HG02763 (cell line): Measurements from ENCODE around the gene ACLY.
"Not testable (repeated sequence)": the region's sequence is repeated elsewhere in the genome, so short reads cannot be mapped to it uniquely, and the experiment has no call there.

ENCODE experiments used
- ATAC-seq: cut with Tn5 transposase; IDR thresholded peaks from one replicate; pipeline ENCODE4 v1.9.1; 2021; ENCODE audit warnings: mild to moderate bottlenecking, moderate library complexity; ENCODE audit not compliant: unreplicated experiment

The ACLY gene

GRCh38 chr17:41912925-41913324 lies 5.8 kb downstream of the ACLY start:
- no peak for ATAC-seq

GRCh38 chr17:41910701-41911391 lies 7.9 kb downstream of the ACLY start:
- ATAC-seq = no peak

- no peak for ATAC-seq
Measured at GRCh38 chr17:41909088-41909487, 9.7 kb downstream of the ACLY start.

- ATAC-seq = no peak
Measured at GRCh38 chr17:41907633-41908539, 10.9 kb downstream of the ACLY start.

GRCh38 chr17:41907185-41907556 lies 11.6 kb downstream of the ACLY start:
- ATAC-seq = no peak

GRCh38 chr17:41906465-41907184 lies 12.1 kb downstream of the ACLY start:
- ATAC-seq = no peak

- no peak for ATAC-seq
Measured at GRCh38 chr17:41905172-41905571, 13.6 kb downstream of the ACLY start.

GRCh38 chr17:41904242-41904841 lies 14.4 kb downstream of the ACLY start:
- no peak for ATAC-seq

GRCh38 chr17:41901646-41902045 lies 17.1 kb downstream of the ACLY start:
- no peak for ATAC-seq

- ATAC-seq = no peak
Measured at GRCh38 chr17:41896726-41897125, 22.0 kb downstream of the ACLY start.

GRCh38 chr17:41895617-41896016 lies 23.1 kb downstream of the ACLY start:
- no peak for ATAC-seq

- no peak for ATAC-seq
Measured at GRCh38 chr17:41894791-41895331, 23.9 kb downstream of the ACLY start.

GRCh38 chr17:41893384-41893783 lies 25.4 kb downstream of the ACLY start:
- no peak for ATAC-seq

GRCh38 chr17:41892021-41892376 lies 26.8 kb downstream of the ACLY start:
- no peak for ATAC-seq

GRCh38 chr17:41891135-41892020 lies 27.4 kb downstream of the ACLY start:
- no peak for ATAC-seq

- no peak for ATAC-seq
Measured at GRCh38 chr17:41888332-41888965, 30.3 kb downstream of the ACLY start.

GRCh38 chr17:41885733-41886132 lies 33.0 kb downstream of the ACLY start:
- no peak for ATAC-seq

- no peak for ATAC-seq
Measured at GRCh38 chr17:41882756-41883155, 36.0 kb downstream of the ACLY start.

- ATAC-seq = no peak
Measured at GRCh38 chr17:41880130-41880529, 38.6 kb downstream of the ACLY start.

- not testable (repeated sequence) for ATAC-seq
Measured at GRCh38 chr17:41874293-41874670, 44.5 kb downstream of the ACLY start.
